ENCODE data around the gene GSK3B.

GRCh38 chr3:120070263-120070981, 23.8 kb downstream of the GSK3B start:
- TF ChIP-seq CREB1 (CRISPR knock-in tag; IDR thresholded peaks at IDR 0.05; ENCODE audit: low read depth) = no peak
- no peak for TF ChIP-seq CTCF (conservative IDR thresholded peaks at IDR 0.05; ENCODE audit: low read depth in 2 of 2)
- no peak for TF ChIP-seq EZH2phosphoT487 (IDR thresholded peaks at IDR 0.05; ENCODE audit: unreplicated experiment)
- TF ChIP-seq REST (IDR thresholded peaks at IDR 0.05; ENCODE audit: unreplicated experiment) = no peak
- no peak for TF ChIP-seq EZH2 (IDR thresholded peaks at IDR 0.05; ENCODE audit: low read depth, unreplicated experiment)
- TF ChIP-seq ZNF114 (CRISPR knock-in tag; IDR thresholded peaks at IDR 0.05) = no peak
- TF ChIP-seq POLR2AphosphoS5 (IDR thresholded peaks at IDR 0.05; ENCODE audit: low read depth) = no peak

Data from GM23338 (cell line).